WERI-Rb-1 (cell line): ENCODE data around the gene ADAMTS2.

Experiments
- DNase-seq: peaks from one replicate; pipeline ENCODE4 v3.0.0-alpha.2; 2020
- H3K27ac ChIP-seq: fragments of 250-450 bp; sonication (Bioruptor Pico); 2 replicates; pipeline ENCODE4 v1.5.1; 2020; ENCODE audit warnings: mild to moderate bottlenecking, moderate library complexity
- H3K27me3 ChIP-seq: fragments of 250-450 bp; sonication (Bioruptor Pico); 2 replicates; pipeline ENCODE4 v1.5.1; 2021; ENCODE audit warnings: mild to moderate bottlenecking, low read depth, moderate library complexity; ENCODE audit not compliant: insufficient read depth, severe bottlenecking
- H3K36me3 ChIP-seq: fragments of 250-450 bp; sonication (Bioruptor Pico); 2 replicates; pipeline ENCODE4 v1.5.1; 2020; ENCODE audit warnings: mild to moderate bottlenecking, moderate library complexity
- H3K4me3 ChIP-seq: 2 replicates; pipeline ENCODE4 v1.5.1; 2011; ENCODE audit warnings: low read depth, mild to moderate bottlenecking, control low read depth, low read length
- H3K9me3 ChIP-seq: fragments of 250-450 bp; sonication (Bioruptor Pico); 2 replicates; pipeline ENCODE4 v1.5.1; 2021; ENCODE audit warnings: mild to moderate bottlenecking, moderate library complexity; ENCODE audit not compliant: severe bottlenecking
- TF ChIP-seq, protein P1 (sequence below): IDR thresholded peaks from 2 replicates; pipeline ENCODE4 v1.5.1; 2011; ENCODE audit warnings: low read depth, mild to moderate bottlenecking, control low read depth, inconsistent platforms, low read length

ADAMTS2 gene

GRCh38 chr5:179190851-179191505 is 154.3 kb downstream of the ADAMTS2 start:
- Histone ChIP-seq H3K4me3 (no peak overlapping the region), H3K9me3 (no peaks in the 10 kb centered on the region), H3K27ac (no peak overlapping the region), H3K27me3 (no peaks in the 10 kb centered on the region), H3K36me3 (no peaks in the 10 kb centered on the region)
- DNase-seq = no peak
- TF ChIP-seq, protein P1, sequence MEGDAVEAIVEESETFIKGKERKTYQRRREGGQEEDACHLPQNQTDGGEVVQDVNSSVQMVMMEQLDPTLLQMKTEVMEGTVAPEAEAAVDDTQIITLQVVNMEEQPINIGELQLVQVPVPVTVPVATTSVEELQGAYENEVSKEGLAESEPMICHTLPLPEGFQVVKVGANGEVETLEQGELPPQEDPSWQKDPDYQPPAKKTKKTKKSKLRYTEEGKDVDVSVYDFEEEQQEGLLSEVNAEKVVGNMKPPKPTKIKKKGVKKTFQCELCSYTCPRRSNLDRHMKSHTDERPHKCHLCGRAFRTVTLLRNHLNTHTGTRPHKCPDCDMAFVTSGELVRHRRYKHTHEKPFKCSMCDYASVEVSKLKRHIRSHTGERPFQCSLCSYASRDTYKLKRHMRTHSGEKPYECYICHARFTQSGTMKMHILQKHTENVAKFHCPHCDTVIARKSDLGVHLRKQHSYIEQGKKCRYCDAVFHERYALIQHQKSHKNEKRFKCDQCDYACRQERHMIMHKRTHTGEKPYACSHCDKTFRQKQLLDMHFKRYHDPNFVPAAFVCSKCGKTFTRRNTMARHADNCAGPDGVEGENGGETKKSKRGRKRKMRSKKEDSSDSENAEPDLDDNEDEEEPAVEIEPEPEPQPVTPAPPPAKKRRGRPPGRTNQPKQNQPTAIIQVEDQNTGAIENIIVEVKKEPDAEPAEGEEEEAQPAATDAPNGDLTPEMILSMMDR = no peak

GRCh38 chr5:179188636-179189035 is 156.6 kb downstream of the ADAMTS2 start:
- Histone ChIP-seq H3K27me3 (no peaks in the 10 kb centered on the region), H3K4me3 (no peak overlapping the region), H3K9me3 (no peaks in the 10 kb centered on the region), H3K36me3 (no peaks in the 10 kb centered on the region), H3K27ac (no peak overlapping the region)
- TF ChIP-seq, protein P1 = no peak
- no peak for DNase-seq

- Histone ChIP-seq H3K9me3 (no peaks in the 10 kb centered on the region), H3K4me3 (no peak overlapping the region), H3K36me3 (no peaks in the 10 kb centered on the region), H3K27me3 (no peaks in the 10 kb centered on the region), H3K27ac (no peak overlapping the region)
- DNase-seq = no peak
- TF ChIP-seq, protein P1 = no peak
These were observed 157.3 kb downstream of the ADAMTS2 start for GRCh38 chr5:179187681-179188575.

- no peak overlapping the region for H3K27ac ChIP-seq
These were observed 158.0 kb downstream of the ADAMTS2 start for GRCh38 chr5:179187229-179187678.

GRCh38 chr5:179186801-179187200 is 158.5 kb downstream of the ADAMTS2 start:
- H3K27me3 ChIP-seq = no peaks in the 10 kb centered on the region
- TF ChIP-seq, protein P1 = no peak
- H3K36me3 ChIP-seq = no peaks in the 10 kb centered on the region
- DNase-seq = no peak
- no peak overlapping the region for H3K27ac ChIP-seq
- no peak overlapping the region for H3K4me3 ChIP-seq
- no peaks in the 10 kb centered on the region for H3K9me3 ChIP-seq

More at GRCh38 chr5:179187229-179187678, 158.0 kb downstream of the ADAMTS2 start:
- H3K36me3 ChIP-seq = no peaks in the 10 kb centered on the region
- H3K9me3 ChIP-seq = no peaks in the 10 kb centered on the region
- no peaks in the 10 kb centered on the region for H3K27me3 ChIP-seq
- H3K4me3 ChIP-seq = no peak overlapping the region
- TF ChIP-seq, protein P1 = 0 out of 2 replicates have a peak, but pooled peaks have one; percentile 21
- no peak for DNase-seq
